GM12801 (cell line): Measurements from ENCODE around the gene KCNJ6.

Source experiments
- TF ChIP-seq, protein P1 (sequence below): IDR thresholded peaks from one replicate; pipeline ENCODE4 v1.5.1; 2011; ENCODE audit warnings: control low read depth; ENCODE audit not compliant: insufficient read length; ENCODE audit errors: extremely low read depth

Gene KCNJ6

DNA sequence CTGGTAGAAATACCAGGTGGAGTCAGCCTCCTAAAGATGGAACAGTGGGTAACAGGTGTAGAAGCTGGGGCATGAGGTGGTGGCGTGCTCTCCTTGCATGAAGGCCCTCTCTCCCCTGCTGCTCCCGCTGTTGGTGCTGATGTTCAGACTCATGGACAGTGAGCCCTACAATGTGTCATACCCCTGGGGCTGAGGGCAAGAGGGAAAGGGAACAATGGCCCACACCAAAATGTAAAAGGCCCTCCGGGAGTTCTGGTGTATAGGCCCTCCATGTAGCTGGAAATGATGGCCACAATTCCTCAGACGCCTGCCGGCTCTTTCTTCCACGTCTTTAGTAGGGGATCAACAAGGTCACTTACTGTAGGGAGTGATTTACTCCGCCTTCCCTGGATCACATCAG is 354.8 kb downstream of the KCNJ6 start:
- TF ChIP-seq, protein P1, sequence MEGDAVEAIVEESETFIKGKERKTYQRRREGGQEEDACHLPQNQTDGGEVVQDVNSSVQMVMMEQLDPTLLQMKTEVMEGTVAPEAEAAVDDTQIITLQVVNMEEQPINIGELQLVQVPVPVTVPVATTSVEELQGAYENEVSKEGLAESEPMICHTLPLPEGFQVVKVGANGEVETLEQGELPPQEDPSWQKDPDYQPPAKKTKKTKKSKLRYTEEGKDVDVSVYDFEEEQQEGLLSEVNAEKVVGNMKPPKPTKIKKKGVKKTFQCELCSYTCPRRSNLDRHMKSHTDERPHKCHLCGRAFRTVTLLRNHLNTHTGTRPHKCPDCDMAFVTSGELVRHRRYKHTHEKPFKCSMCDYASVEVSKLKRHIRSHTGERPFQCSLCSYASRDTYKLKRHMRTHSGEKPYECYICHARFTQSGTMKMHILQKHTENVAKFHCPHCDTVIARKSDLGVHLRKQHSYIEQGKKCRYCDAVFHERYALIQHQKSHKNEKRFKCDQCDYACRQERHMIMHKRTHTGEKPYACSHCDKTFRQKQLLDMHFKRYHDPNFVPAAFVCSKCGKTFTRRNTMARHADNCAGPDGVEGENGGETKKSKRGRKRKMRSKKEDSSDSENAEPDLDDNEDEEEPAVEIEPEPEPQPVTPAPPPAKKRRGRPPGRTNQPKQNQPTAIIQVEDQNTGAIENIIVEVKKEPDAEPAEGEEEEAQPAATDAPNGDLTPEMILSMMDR = no peak

DNA sequence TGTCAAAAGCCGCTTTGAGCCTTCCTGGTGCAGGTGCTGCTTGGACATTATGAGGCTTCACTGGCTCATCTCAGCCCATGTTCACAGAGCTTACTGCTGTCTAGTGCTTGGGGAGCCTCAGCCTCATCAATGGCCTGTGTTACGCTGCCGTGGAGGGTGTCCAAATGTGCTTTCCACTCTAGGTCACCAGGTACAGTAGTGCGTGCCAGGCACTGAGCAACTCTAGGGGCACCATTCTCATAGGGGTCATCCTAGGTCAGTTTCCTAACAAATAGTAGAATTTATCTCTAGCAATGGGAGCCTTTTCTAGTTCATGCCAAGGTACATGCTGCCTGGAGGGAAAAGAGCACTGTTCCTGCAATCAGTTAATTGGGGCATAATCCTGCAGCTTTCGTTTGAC is 355.9 kb downstream of the KCNJ6 start:
- TF ChIP-seq, protein P1 = no peak

DNA sequence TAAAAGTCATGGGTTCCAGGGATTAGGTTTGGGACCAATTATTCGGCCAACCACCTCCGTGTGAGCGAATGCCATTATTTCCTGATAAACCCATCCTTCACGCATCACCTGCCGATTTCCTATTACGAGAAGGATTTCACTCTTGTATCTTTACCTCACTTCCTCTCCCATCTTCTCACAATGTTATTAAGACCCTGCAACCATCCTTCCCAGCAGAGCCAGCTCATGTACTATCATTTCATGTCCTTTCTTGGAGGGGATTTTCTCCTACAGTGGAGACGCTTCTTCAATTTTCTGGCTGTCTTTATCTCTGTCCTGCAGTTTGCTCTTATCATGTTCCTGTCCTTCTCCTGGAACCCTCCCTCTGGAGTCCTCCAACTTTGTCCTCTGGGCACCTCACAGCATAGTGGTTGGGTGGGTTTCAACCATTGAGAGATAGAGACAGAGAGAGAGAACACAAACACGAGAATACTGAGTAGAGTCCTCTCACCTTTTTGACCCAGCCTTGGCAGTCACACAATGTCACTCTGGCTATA is 357.5 kb downstream of the KCNJ6 start:
- TF ChIP-seq, protein P1 = no peak
